Stomach (tissue), 4 donors: ENCODE data around the gene KCTD16.

Source experiments
- CTCF ChIP-seq, 7 experiments: fragments of 450-650 bp in 4 of 7; fragments of 200-600 bp in 3 of 7; sonication (generic) in 3 of 7; IDR thresholded peaks; one replicate each; pipeline ENCODE4 v1.5.1; 2016 to 2019; ENCODE audit warnings: antibody characterized with exemption in 7 of 7, control low read depth in 2 of 7, mild to moderate bottlenecking in 1 of 7
- EP300 ChIP-seq: sonication (generic); formaldehyde crosslinking; IDR thresholded peaks from one replicate; pipeline ENCODE4 v1.6.1; 2017; ENCODE audit warnings: antibody characterized with exemption
- POLR2A ChIP-seq, 4 donors: fragments of 450-650 bp; IDR thresholded peaks; one replicate each; pipeline ENCODE4 v1.6.1; 2016; ENCODE audit warnings: antibody characterized with exemption in 4 of 4, control low read depth in 2 of 4, mild to moderate bottlenecking in 1 of 4, moderate library complexity in 1 of 4

GRCh38 chr5:144421411-144421810 lies 250.7 kb downstream of the KCTD16 start:
- TF ChIP-seq CTCF (IDR thresholded peaks at IDR 0.05) (no peak), POLR2A (IDR thresholded peaks at IDR 0.05) (no peak), EP300 (no peak)
